CD4-positive, alpha-beta T cell treated with Interleukin-21 for 1 hour (primary cell): ENCODE results near the gene S100A8.

Experiments used
- DNase-seq: peaks from one replicate; pipeline ENCODE4 v3.0.0-alpha.2; 2020

S100A8 gene

DNA sequence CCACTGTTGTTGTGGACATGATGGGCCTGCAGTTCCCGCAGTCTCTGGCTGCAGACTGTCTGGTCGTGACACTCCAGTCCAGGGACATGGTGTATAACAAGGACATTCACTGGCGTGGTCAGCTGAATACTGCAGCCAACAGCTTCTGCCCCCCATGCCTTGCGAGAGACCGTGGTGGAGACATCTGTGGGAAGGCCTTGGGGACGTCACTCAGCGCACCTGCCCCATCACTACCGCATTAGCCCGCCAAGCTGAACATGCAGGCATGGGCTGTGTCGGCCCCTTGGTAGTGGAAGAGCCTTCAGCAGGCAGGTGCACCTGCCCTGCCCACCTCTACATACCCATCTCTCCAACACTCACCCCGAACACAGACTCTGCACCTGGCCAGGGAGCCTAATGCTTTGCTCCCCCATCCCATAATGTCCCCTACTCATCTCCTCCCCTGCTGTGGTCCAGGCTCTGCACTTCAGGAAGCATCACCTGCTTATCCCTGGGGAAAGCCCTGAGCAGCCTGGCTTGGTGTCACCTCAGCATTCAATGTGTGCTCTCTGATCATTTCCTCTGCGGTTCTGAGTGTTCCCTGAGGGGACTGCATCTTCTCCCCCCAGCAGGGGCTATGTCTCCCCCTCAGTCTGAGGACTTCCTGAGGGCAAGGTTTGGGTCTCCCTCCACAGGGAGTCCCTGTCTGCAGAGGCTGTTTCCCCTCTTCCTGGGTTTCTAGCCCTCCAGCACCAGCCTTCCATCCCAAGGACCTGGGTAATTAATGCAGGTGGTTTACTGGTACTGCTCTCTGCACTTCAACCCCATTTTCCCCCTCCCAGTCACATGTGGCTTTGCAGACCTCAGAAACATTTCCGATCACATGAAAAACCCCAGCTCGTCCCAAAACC lies 45.4 kb downstream of the S100A8 start:
- no peak for DNase-seq

DNA sequence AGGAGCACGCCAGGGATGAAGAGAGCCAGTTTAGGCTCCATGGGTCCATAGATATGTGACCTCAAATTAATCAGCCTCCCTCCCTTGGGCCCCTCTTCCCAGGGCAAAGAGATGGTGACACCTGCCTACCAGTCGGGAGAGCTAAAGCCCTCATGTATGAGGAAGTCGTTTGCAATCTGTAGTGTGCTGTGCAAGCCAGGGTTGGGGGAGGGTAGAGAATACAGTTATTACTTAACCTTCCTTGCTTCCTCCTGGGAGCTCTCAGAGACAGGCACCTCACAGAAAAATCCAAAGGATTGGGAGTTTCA lies 46.2 kb downstream of the S100A8 start:
- no peak for DNase-seq

GRCh38 chr1:153343811-153344717 lies 46.8 kb downstream of the S100A8 start:
- DNase-seq, result no peak

DNA sequence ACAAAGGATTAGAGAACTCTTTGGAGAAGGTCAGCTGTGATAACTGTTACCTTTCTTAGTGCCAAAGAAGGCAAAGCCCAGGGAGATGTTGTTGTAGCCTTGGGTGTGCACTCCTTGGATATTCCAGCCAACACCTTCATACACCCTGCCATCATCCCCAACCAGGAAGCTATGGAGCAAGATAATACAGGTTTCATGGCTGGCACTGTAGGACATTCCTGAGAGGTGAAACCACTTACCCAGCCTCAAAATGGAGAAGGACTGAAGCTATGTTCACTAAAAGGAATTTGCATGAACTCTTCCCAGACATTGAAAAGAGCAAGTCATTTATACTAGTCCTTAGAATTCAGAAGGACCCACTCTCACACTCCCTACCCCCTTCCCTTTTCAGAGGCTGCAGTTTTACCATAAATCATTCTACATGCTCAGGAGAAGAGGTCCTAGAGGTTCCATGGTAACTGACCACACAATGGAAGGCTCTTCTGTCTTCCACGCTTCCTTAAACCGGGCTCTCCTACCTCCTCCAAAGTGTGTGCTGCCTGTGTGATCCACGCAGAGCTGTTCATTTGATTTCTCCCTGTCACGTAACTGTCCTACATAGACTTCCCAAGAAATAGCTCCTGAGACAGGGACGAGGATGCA lies 47.7 kb downstream of the S100A8 start:
- DNase-seq, result no peak

- DNase-seq, result no peak
These were observed 48.7 kb downstream of the S100A8 start for GRCh38 chr1:153342178-153342577.

- no peak for DNase-seq
These were observed 49.4 kb downstream of the S100A8 start for GRCh38 chr1:153341431-153341934.

- no peak for DNase-seq
These were observed 50.5 kb downstream of the S100A8 start for GRCh38 chr1:153340356-153340755.
